GM23338 (cell line): ENCODE results near the gene COG2. TPM values are rescaled to one million over a fixed set of nuclear protein-coding genes. Genes with fewer than 3 reads are reported as not detected.

ENCODE experiments used
- ATAC-seq: fragments of 200-7000 bp; cut with Tn5 transposase; 3 replicates; pipeline ENCODE4 v1.9.1; 2020
- DNase-seq: peaks from one replicate; pipeline ENCODE4 v3.0.0-alpha.2; 2015; ENCODE audit warnings: low spot score
- H2AFZ ChIP-seq: fragments of 200-600 bp; sonication (generic); 2 replicates; pipeline ENCODE4 v1.8.0; 2016; ENCODE audit warnings: antibody characterized with exemption, mild to moderate bottlenecking, moderate library complexity
- H3F3A ChIP-seq: fragments of 200-600 bp; sonication (generic); replicated peaks from 2 replicates; pipeline ENCODE4 v1.8.0; 2017; ENCODE audit warnings: antibody characterized with exemption, mixed run types, low read depth
- H3K27ac ChIP-seq: fragments of 200-600 bp; sonication (generic); 2 replicates; pipeline ENCODE4 v1.6.1; 2016; ENCODE audit warnings: low read depth
- H3K27me3 ChIP-seq: fragments of 200-600 bp; sonication (generic); 2 replicates; pipeline ENCODE4 v1.8.0; 2016; ENCODE audit warnings: mild to moderate bottlenecking, mixed run types, moderate library complexity; ENCODE audit not compliant: insufficient read depth
- H3K36me3 ChIP-seq: fragments of 200-600 bp; sonication (generic); 2 replicates; pipeline ENCODE4 v1.8.0; 2016; ENCODE audit warnings: mild to moderate bottlenecking; ENCODE audit not compliant: insufficient read depth
- H3K4me1 ChIP-seq: fragments of 200-600 bp; sonication (generic); 2 replicates; pipeline ENCODE4 v1.8.0; 2016; ENCODE audit warnings: mild to moderate bottlenecking, moderate library complexity; ENCODE audit not compliant: insufficient read depth
- H3K4me2 ChIP-seq: fragments of 200-600 bp; sonication (generic); 2 replicates; pipeline ENCODE4 v1.7.1; 2017; ENCODE audit warnings: mixed run types
- H3K4me3 ChIP-seq: fragments of 200-600 bp; sonication (generic); 2 replicates; pipeline ENCODE4 v1.6.1; 2016; ENCODE audit warnings: mixed run types
- H3K79me2 ChIP-seq: fragments of 200-600 bp; sonication (generic); replicated peaks from 2 replicates; pipeline ENCODE4 v1.8.0; 2017; ENCODE audit warnings: mild to moderate bottlenecking; ENCODE audit not compliant: insufficient read depth
- H3K9me2 ChIP-seq: fragments of 200-600 bp; sonication (generic); 2 replicates; pipeline ENCODE4 v1.8.0; 2017; ENCODE audit not compliant: insufficient read depth
- H4K20me1 ChIP-seq: fragments of 200-600 bp; sonication (generic); replicated peaks from 2 replicates; pipeline ENCODE4 v1.8.0; 2017; ENCODE audit warnings: mild to moderate bottlenecking; ENCODE audit not compliant: insufficient read depth
- H3K27ac Mint-ChIP-seq: 2 replicates; pipeline ENCODE4 v1.8.0; 2020; ENCODE audit warnings: inconsistent platforms, mild to moderate bottlenecking, moderate library complexity, mixed read lengths
- H3K27me3 Mint-ChIP-seq: 3 replicates; pipeline ENCODE4 v1.8.0; 2022; ENCODE audit warnings: low read depth, mild to moderate bottlenecking, moderate library complexity, mixed read lengths, inconsistent platforms; ENCODE audit not compliant: insufficient read depth, poor library complexity
- H3K36me3 Mint-ChIP-seq: 3 replicates; pipeline ENCODE4 v1.8.0; 2021; ENCODE audit warnings: low read depth, mild to moderate bottlenecking, inconsistent platforms, moderate library complexity, mixed read lengths
- H3K4me1 Mint-ChIP-seq: 3 replicates; pipeline ENCODE4 v1.8.0; 2020; ENCODE audit warnings: mild to moderate bottlenecking, inconsistent platforms, mixed read lengths
- H3K4me3 Mint-ChIP-seq: 3 replicates; pipeline ENCODE4 v1.8.0; 2021; ENCODE audit warnings: moderate library complexity, mild to moderate bottlenecking, inconsistent platforms, mixed read lengths
- H3K9me3 Mint-ChIP-seq: 3 replicates; pipeline ENCODE4 v1.8.0; 2020; ENCODE audit warnings: moderate library complexity, mild to moderate bottlenecking, inconsistent platforms, mixed read lengths
- CREB1 ChIP-seq: fragments of 250-450 bp; sonication (Bioruptor Pico); IDR thresholded peaks from 2 replicates; pipeline ENCODE4 v1.5.0; 2020; ENCODE audit warnings: low read depth, mild to moderate bottlenecking, moderate library complexity
- CTCF ChIP-seq, 2 experiments: fragments of 200-600 bp in 1 of 2; sonication (generic) in 1 of 2; conservative IDR thresholded peaks; 2 replicates each; pipeline versions ENCODE4 v1.5.1 to v1.6.1; 2016 to 2017; ENCODE audit warnings: antibody characterized with exemption in 2 of 2, low read depth in 2 of 2, mild to moderate bottlenecking in 2 of 2, moderate library complexity in 1 of 2
- ETS1 ChIP-seq: IDR thresholded peaks from 2 replicates; pipeline ENCODE4 v1.6.1; 2016; ENCODE audit warnings: antibody characterized with exemption
- EZH2 ChIP-seq: fragments of 200-600 bp; sonication (generic); IDR thresholded peaks from one replicate; pipeline ENCODE4 v1.8.0; 2017; ENCODE audit warnings: antibody characterized with exemption, mild to moderate bottlenecking, low read depth; ENCODE audit not compliant: unreplicated experiment
- EZH2phosphoT487 ChIP-seq: fragments of 200-600 bp; sonication (generic); IDR thresholded peaks from one replicate; pipeline ENCODE4 v1.8.1; 2018; ENCODE audit warnings: antibody characterized with exemption; ENCODE audit not compliant: unreplicated experiment
- JUNB ChIP-seq: IDR thresholded peaks from one replicate; pipeline ENCODE4 v1.6.1; 2016; ENCODE audit warnings: antibody characterized with exemption; ENCODE audit not compliant: unreplicated experiment
- NANOG ChIP-seq: IDR thresholded peaks from 2 replicates; pipeline ENCODE4 v1.6.1; 2016; ENCODE audit warnings: antibody characterized with exemption, borderline replicate concordance
- POLR2AphosphoS5 ChIP-seq: IDR thresholded peaks from 2 replicates; pipeline ENCODE4 v1.6.1; 2016; ENCODE audit warnings: antibody characterized with exemption, low read depth
- REST ChIP-seq: IDR thresholded peaks from one replicate; pipeline ENCODE4 v1.6.1; 2018; ENCODE audit warnings: antibody characterized with exemption; ENCODE audit not compliant: unreplicated experiment
- STAT1 ChIP-seq: IDR thresholded peaks from one replicate; pipeline ENCODE4 v1.6.1; 2016; ENCODE audit warnings: antibody characterized with exemption; ENCODE audit not compliant: unreplicated experiment
- ZNF114 ChIP-seq: fragments of 250-450 bp; sonication (Bioruptor Pico); IDR thresholded peaks from 2 replicates; pipeline ENCODE4 v1.5.0; 2020; ENCODE audit warnings: mild to moderate bottlenecking, moderate library complexity
- ZNF331 ChIP-seq: fragments of 250-450 bp; sonication (Bioruptor Pico); IDR thresholded peaks from 2 replicates; pipeline ENCODE4 v1.5.0; 2020; ENCODE audit warnings: low read depth, mild to moderate bottlenecking, moderate library complexity
- ZNF462 ChIP-seq: fragments of 250-450 bp; sonication (Bioruptor Pico); IDR thresholded peaks from 2 replicates; pipeline ENCODE4 v1.5.0; 2020; ENCODE audit warnings: mild to moderate bottlenecking, moderate library complexity
- polyA plus RNA-seq: library from polyadenylated mRNA; unstranded; fragments of >200 nt; fragmentation: Nextera tagmentation; extraction: Ambion mirVana; gene quantifications from 2 replicates; pipeline ENCODE4 v1.2.1, GENCODE V29; 2016
- total RNA-seq: library from RNA; depleted of rRNA; stranded (reverse); fragments of >200 nt; shearing (Covaris generic); gene quantifications from 2 replicates; pipeline ENCODE4 v1.2.3, GENCODE V29; 2014

COG2 gene
- total and polyA plus RNA-seq, 2 experiments from 2014 or later: 35.8 to 38.5 TPM

GRCh38 chr1:230611878-230612235 is 30.4 kb upstream of the COG2 start:
- Histone ChIP-seq H3K36me3 (no peaks in the 10 kb centered on the region), H3K9me2 (no peaks in the 10 kb centered on the region), H3K4me1 (peaks cover 26% of the 10 kb centered on the region), H3K4me3 (no peak overlapping the region), H2AFZ (no peak overlapping the region), H3F3A (no peaks in the 10 kb centered on the region), H3K4me2 (no peak overlapping the region), H4K20me1 (no peaks in the 10 kb centered on the region), H3K27me3 (no peaks in the 10 kb centered on the region), H3K79me2 (no peaks in the 10 kb centered on the region), H3K27ac (no peak overlapping the region)
- H3K9me3 Mint-ChIP-seq: no peaks in the 10 kb centered on the region
- DNase-seq: no peak
- no peaks in the 10 kb centered on the region for H3K36me3 Mint-ChIP-seq
- peaks cover 2% of the 10 kb centered on the region for H3K27me3 Mint-ChIP-seq
- ATAC-seq: no peak
- H3K4me1 Mint-ChIP-seq: peaks cover 25% of the 10 kb centered on the region
- no peak overlapping the region for H3K4me3 Mint-ChIP-seq
- TF ChIP-seq EZH2: no peak
- TF ChIP-seq EZH2phosphoT487: no peak
- no peak for TF ChIP-seq NANOG
- no peak for TF ChIP-seq ZNF331
- TF ChIP-seq ZNF114: no peak
- no peak for TF ChIP-seq CTCF (conservative IDR thresholded peaks at IDR 0.05; ENCODE audit: low read depth in 2 of 2)
- no peak for TF ChIP-seq JUNB
- no peak for TF ChIP-seq ZNF462 (CRISPR knock-in tag)
- TF ChIP-seq ETS1: no peak
- TF ChIP-seq POLR2AphosphoS5: no peak
- TF ChIP-seq STAT1: no peak
- no peak for TF ChIP-seq CREB1 (CRISPR knock-in tag)
- no peak for TF ChIP-seq REST
- no peak overlapping the region for H3K27ac Mint-ChIP-seq
